GM18507 (cell line): Measurements from ENCODE around the gene MAPKAPK2.

Experiments used
- DNase-seq: peaks from one replicate; pipeline ENCODE4 v3.0.0; 2011; ENCODE audit warnings: low read depth; ENCODE audit not compliant: insufficient read length; ENCODE audit errors: extremely low spot score
- FAIRE-seq: peaks from 2 replicates; lab custom pipeline; 2011; peaks lifted over from hg19 to GRCh38; lab: Jason Lieb, UNC

The MAPKAPK2 gene

GRCh38 chr1:206732992-206733391 is 48.3 kb downstream of the MAPKAPK2 start:
- DNase-seq (no peak), FAIRE-seq (no peak)

- FAIRE-seq (peak; percentile 86), DNase-seq (peak; percentile 52)
These were observed 49.9 kb downstream of the MAPKAPK2 start for GRCh38 chr1:206734499-206735142.

- DNase-seq: no peak
- FAIRE-seq: no peak
These were observed 50.9 kb downstream of the MAPKAPK2 start for GRCh38 chr1:206735553-206736031.

GRCh38 chr1:206736878-206737728 is 52.4 kb downstream of the MAPKAPK2 start:
- FAIRE-seq: no peak
- no peak for DNase-seq

GRCh38 chr1:206737729-206738201 is 53.1 kb downstream of the MAPKAPK2 start:
- FAIRE-seq (no peak), DNase-seq (no peak)

- DNase-seq: no peak
- FAIRE-seq: no peak
These were observed 54.0 kb downstream of the MAPKAPK2 start for GRCh38 chr1:206738370-206739366.

- DNase-seq (peak; percentile 71), FAIRE-seq (peak; percentile 96)
These were observed 54.8 kb downstream of the MAPKAPK2 start for GRCh38 chr1:206739411-206740076.

- FAIRE-seq: peak; percentile 50
- no peak for DNase-seq
These were observed 56.5 kb downstream of the MAPKAPK2 start for GRCh38 chr1:206741142-206741701.

- no peak for DNase-seq
- no peak for FAIRE-seq
These were observed 58.1 kb downstream of the MAPKAPK2 start for GRCh38 chr1:206742719-206743383.

GRCh38 chr1:206744683-206745082 is 60.0 kb downstream of the MAPKAPK2 start:
- DNase-seq (no peak), FAIRE-seq (peak; percentile 29)

GRCh38 chr1:206745301-206745700 is 60.6 kb downstream of the MAPKAPK2 start:
- DNase-seq (no peak), FAIRE-seq (no peak)

- no peak for DNase-seq
- FAIRE-seq: no peak
These were observed 63.8 kb downstream of the MAPKAPK2 start for GRCh38 chr1:206748348-206749030.

- no peak for DNase-seq
- FAIRE-seq: no peak
These were observed 67.2 kb downstream of the MAPKAPK2 start for GRCh38 chr1:206751891-206752290.

GRCh38 chr1:206752481-206752880 is 67.8 kb downstream of the MAPKAPK2 start:
- DNase-seq (no peak), FAIRE-seq (no peak)

GRCh38 chr1:206753141-206753540 is 68.4 kb downstream of the MAPKAPK2 start:
- FAIRE-seq (no peak), DNase-seq (no peak)

- DNase-seq: no peak
- FAIRE-seq: no peak
These were observed 69.3 kb downstream of the MAPKAPK2 start for GRCh38 chr1:206754011-206754410.

GRCh38 chr1:206757524-206758266 is 73.0 kb downstream of the MAPKAPK2 start:
- FAIRE-seq: peak; percentile 31
- no peak for DNase-seq
